ENCODE results near the gene LRCH4. TPM values are rescaled to one million over a fixed set of nuclear protein-coding genes. Genes with fewer than 3 reads are reported as not detected.
A peak's percentile ranks its signal among the peaks of the same experiment; 100 is the strongest.

The LRCH4 gene
- total and polyA plus RNA-seq, 2 of the 13 experiments (the other 11 are each of a cell fraction or from before 2014, with no cell fraction given): 7.0 to 9.3 TPM

DNA sequence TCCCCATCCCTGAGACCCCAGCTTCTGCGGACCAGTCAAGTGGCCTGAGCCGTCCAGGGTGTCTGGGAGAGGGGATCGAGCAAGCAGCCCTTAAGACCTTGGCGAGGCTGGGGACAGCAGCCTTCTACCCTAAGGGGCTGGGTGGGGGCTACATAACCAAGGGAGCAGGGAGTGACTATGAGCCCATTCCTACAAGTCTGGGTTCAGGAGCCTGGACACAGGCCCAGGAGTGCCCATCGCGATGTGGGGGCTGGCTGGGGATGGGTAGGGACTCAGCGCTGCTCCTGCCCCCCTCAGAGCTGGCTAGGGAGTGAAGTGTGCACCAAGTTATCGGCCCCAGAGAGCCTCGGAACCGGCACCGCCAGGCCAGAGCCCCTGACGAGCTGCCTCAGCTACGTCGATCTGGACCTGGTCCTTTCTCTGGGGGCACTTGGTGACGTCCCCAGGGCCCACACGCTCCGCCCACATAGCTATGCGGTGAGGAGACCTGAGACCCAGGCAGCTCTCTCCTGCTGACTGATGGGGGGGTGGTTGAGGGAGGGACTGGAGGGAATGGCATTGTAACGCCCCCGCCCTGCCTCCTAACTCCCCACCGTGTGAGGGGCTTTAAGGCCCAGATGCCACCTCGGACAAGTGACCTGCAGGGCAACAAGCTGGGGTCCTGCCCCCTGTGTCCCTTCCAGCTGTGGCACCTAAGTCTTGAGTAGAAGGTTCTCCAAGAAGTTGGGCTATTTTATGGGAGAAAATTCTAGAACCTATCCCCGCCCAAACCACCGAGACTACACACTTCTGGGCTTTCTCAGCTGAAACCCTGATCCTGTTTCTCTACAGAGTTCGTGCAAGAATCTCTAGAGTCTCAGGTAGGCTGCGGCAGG is 14.7 kb downstream of the LRCH4 start (continued):
- TF ChIP-seq, protein P1, sequence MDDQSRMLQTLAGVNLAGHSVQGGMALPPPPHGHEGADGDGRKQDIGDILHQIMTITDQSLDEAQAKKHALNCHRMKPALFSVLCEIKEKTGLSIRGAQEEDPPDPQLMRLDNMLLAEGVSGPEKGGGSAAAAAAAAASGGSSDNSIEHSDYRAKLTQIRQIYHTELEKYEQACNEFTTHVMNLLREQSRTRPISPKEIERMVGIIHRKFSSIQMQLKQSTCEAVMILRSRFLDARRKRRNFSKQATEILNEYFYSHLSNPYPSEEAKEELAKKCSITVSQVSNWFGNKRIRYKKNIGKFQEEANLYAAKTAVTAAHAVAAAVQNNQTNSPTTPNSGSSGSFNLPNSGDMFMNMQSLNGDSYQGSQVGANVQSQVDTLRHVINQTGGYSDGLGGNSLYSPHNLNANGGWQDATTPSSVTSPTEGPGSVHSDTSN (CRISPR knock-in tag; IDR thresholded peaks at IDR 0.05; ENCODE audit: borderline replicate concordance): no peak
- TF ChIP-seq ZNF282 (IDR thresholded peaks at IDR 0.05; ENCODE audit: partially characterized antibody) (no peak), MTF1 (CRISPR knock-in tag; IDR thresholded peaks at IDR 0.05) (no peak), KMT2A (CRISPR knock-in tag; IDR thresholded peaks at IDR 0.05) (no peak), MYC (CRISPR knock-in tag; IDR thresholded peaks at IDR 0.05; ENCODE audit: borderline replicate concordance) (no peak), ZNF776 (CRISPR knock-in tag; IDR thresholded peaks at IDR 0.05) (0 out of 2 replicates have a peak, but pooled peaks have one; percentile 48), ZBTB42 (CRISPR knock-in tag; IDR thresholded peaks at IDR 0.05) (no peak), ZNF589 (CRISPR knock-in tag; conservative IDR thresholded peaks at IDR 0.05) (no peak), ZNF713 (CRISPR knock-in tag; IDR thresholded peaks at IDR 0.05) (no peak), ZNF567 (CRISPR knock-in tag; IDR thresholded peaks at IDR 0.05; ENCODE audit: borderline replicate concordance) (no peak), ZBTB20 (CRISPR knock-in tag; IDR thresholded peaks at IDR 0.05; ENCODE audit: borderline replicate concordance, low read depth) (no peak), SNRNP70 (IDR thresholded peaks at IDR 0.05; ENCODE audit: low read depth, low read length) (no peak), NFKB2 (CRISPR knock-in tag; IDR thresholded peaks at IDR 0.05; ENCODE audit: borderline replicate concordance) (peak; percentile 83; the same call in 1 of the 2 replicates), POLR2AphosphoS5 (IDR thresholded peaks at IDR 0.05; ENCODE audit: low read depth, low read length) (peak; percentile 46; the same call in 1 of the 2 replicates), FOXJ3 (CRISPR knock-in tag; IDR thresholded peaks at IDR 0.05; ENCODE audit: borderline replicate concordance) (no peak), ZNF569 (CRISPR knock-in tag; IDR thresholded peaks at IDR 0.05; ENCODE audit: borderline replicate concordance) (no peak), ZNF430 (CRISPR knock-in tag; IDR thresholded peaks at IDR 0.05) (0 out of 2 replicates have a peak, but pooled peaks have one; percentile 59)
- TF ChIP-seq, protein P2, sequence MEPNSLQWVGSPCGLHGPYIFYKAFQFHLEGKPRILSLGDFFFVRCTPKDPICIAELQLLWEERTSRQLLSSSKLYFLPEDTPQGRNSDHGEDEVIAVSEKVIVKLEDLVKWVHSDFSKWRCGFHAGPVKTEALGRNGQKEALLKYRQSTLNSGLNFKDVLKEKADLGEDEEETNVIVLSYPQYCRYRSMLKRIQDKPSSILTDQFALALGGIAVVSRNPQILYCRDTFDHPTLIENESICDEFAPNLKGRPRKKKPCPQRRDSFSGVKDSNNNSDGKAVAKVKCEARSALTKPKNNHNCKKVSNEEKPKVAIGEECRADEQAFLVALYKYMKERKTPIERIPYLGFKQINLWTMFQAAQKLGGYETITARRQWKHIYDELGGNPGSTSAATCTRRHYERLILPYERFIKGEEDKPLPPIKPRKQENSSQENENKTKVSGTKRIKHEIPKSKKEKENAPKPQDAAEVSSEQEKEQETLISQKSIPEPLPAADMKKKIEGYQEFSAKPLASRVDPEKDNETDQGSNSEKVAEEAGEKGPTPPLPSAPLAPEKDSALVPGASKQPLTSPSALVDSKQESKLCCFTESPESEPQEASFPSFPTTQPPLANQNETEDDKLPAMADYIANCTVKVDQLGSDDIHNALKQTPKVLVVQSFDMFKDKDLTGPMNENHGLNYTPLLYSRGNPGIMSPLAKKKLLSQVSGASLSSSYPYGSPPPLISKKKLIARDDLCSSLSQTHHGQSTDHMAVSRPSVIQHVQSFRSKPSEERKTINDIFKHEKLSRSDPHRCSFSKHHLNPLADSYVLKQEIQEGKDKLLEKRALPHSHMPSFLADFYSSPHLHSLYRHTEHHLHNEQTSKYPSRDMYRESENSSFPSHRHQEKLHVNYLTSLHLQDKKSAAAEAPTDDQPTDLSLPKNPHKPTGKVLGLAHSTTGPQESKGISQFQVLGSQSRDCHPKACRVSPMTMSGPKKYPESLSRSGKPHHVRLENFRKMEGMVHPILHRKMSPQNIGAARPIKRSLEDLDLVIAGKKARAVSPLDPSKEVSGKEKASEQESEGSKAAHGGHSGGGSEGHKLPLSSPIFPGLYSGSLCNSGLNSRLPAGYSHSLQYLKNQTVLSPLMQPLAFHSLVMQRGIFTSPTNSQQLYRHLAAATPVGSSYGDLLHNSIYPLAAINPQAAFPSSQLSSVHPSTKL (CRISPR knock-in tag; IDR thresholded peaks at IDR 0.05): no peak
- TF ChIP-seq, protein P3, sequence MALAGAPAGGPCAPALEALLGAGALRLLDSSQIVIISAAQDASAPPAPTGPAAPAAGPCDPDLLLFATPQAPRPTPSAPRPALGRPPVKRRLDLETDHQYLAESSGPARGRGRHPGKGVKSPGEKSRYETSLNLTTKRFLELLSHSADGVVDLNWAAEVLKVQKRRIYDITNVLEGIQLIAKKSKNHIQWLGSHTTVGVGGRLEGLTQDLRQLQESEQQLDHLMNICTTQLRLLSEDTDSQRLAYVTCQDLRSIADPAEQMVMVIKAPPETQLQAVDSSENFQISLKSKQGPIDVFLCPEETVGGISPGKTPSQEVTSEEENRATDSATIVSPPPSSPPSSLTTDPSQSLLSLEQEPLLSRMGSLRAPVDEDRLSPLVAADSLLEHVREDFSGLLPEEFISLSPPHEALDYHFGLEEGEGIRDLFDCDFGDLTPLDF (CRISPR knock-in tag; IDR thresholded peaks at IDR 0.05): no peak
- TF ChIP-seq, protein P4, sequence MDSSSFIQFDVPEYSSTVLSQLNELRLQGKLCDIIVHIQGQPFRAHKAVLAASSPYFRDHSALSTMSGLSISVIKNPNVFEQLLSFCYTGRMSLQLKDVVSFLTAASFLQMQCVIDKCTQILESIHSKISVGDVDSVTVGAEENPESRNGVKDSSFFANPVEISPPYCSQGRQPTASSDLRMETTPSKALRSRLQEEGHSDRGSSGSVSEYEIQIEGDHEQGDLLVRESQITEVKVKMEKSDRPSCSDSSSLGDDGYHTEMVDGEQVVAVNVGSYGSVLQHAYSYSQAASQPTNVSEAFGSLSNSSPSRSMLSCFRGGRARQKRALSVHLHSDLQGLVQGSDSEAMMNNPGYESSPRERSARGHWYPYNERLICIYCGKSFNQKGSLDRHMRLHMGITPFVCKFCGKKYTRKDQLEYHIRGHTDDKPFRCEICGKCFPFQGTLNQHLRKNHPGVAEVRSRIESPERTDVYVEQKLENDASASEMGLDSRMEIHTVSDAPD (CRISPR knock-in tag; IDR thresholded peaks at IDR 0.05): no peak

Measured in HepG2 (cell line).